Tibial nerve (tissue), 4 donors: ENCODE measurements around the gene TNRC18. TPM values are rescaled to one million over a fixed set of nuclear protein-coding genes. Genes with fewer than 3 reads are reported as not detected.

Experiments
- DNase-seq, 2 donors: peaks; one replicate each; pipeline ENCODE4 v3.0.0-alpha.2; 2019; ENCODE audit warnings: low spot score in 2 of 2
- H3K27ac ChIP-seq, 4 donors: fragments of 200-600 bp; sonication (generic) in 3 of 4; one replicate each; pipeline ENCODE4 v1.5.1; 2017 to 2019; ENCODE audit warnings: mild to moderate bottlenecking in 1 of 4
- H3K27me3 ChIP-seq, 2 donors: fragments of 200-600 bp; sonication (generic) in 1 of 2; one replicate each; pipeline versions ENCODE4 v1.5.1 to v1.6.0; 2017 to 2019
- H3K36me3 ChIP-seq, 3 donors: fragments of 200-600 bp; sonication (generic); one replicate each; pipeline ENCODE4 v1.5.1; 2018 to 2019
- H3K4me1 ChIP-seq, 4 donors: fragments of 200-600 bp; sonication (generic) in 3 of 4; one replicate each; pipeline ENCODE4 v1.5.1; 2017 to 2019
- H3K4me3 ChIP-seq, 4 donors: fragments of 200-600 bp; sonication (generic) in 3 of 4; one replicate each; pipeline ENCODE4 v1.5.1; 2017 to 2019; ENCODE audit warnings: mild to moderate bottlenecking in 1 of 4, moderate library complexity in 1 of 4
- H3K9me3 ChIP-seq, 4 donors: fragments of 200-600 bp; sonication (generic) in 3 of 4; one replicate each; pipeline ENCODE4 v1.5.1; 2017 to 2019
- CTCF ChIP-seq, 5 experiments: fragments of 200-600 bp in 3 of 5; fragments of 450-650 bp in 2 of 5; sonication (generic) in 3 of 5; IDR thresholded peaks; one replicate each; pipeline ENCODE4 v1.5.1; 2016 to 2019; ENCODE audit warnings: antibody characterized with exemption in 5 of 5, mild to moderate bottlenecking in 3 of 5, moderate library complexity in 2 of 5
- EP300 ChIP-seq, 2 donors: sonication (generic); formaldehyde crosslinking; IDR thresholded peaks; one replicate each; pipeline ENCODE4 v1.6.1; 2017; ENCODE audit warnings: antibody characterized with exemption in 2 of 2, mild to moderate bottlenecking in 1 of 2
- POLR2A ChIP-seq, 2 donors: fragments of 450-650 bp; IDR thresholded peaks; one replicate each; pipeline ENCODE4 v1.6.1; 2017; ENCODE audit warnings: antibody characterized with exemption in 2 of 2, mild to moderate bottlenecking in 2 of 2, moderate library complexity in 2 of 2
- WGBS, 2 donors: methylation state at CpG; one replicate each; pipeline ENCODE4 v1.1.5; 2018; 5-methylcytosine and 5-hydroxymethylcytosine counted together
- total RNA-seq, 4 donors: library from RNA; depleted of rRNA; stranded (reverse); fragments of >200 nt; gene quantifications; one replicate each; pipeline ENCODE4 v1.1.0, GENCODE V29; 2016

The TNRC18 gene
- total RNA-seq, 4 donors from 2014 or later: 76.9 to 241 (median 147) TPM

- no peak overlapping the region for H3K27ac ChIP-seq
Measured at GRCh38 chr7:5300366-5300765, 123.3 kb downstream of the TNRC18 start.

GRCh38 chr7:5296611-5297226 lies 126.9 kb downstream of the TNRC18 start:
- no peaks in the 10 kb centered on the region for H3K36me3 ChIP-seq
- peaks cover 0 to 12% (median 0%) of the 10 kb centered on the region in 4 donors for H3K9me3 ChIP-seq
- H3K27me3 ChIP-seq: peaks cover 0 to 25% of the 10 kb centered on the region in 2 donors
- 21 to 31% methylated on average over 7 to 33 of the region's 48 CpGs for WGBS, 2 donors
- TF ChIP-seq EP300 (IDR thresholded peaks at IDR 0.05) (no peak), POLR2A (IDR thresholded peaks at IDR 0.05) (no peak), CTCF (IDR thresholded peaks at IDR 0.05) (no peak)
- H3K4me1 ChIP-seq: peaks cover 0 to 6% (median 0%) of the 10 kb centered on the region in 4 donors
- no peak overlapping the region for H3K27ac ChIP-seq
- no peak overlapping the region for H3K4me3 ChIP-seq
- DNase-seq: no peak

More at GRCh38 chr7:5300366-5300765, 123.3 kb downstream of the TNRC18 start:
- Histone ChIP-seq H3K9me3 (no peaks in the 10 kb centered on the region), H3K4me1 (peaks cover 0 to 6% (median 0%) of the 10 kb centered on the region in 4 donors), H3K4me3 (no peak overlapping the region), H3K27me3 (peaks cover 0 to 25% of the 10 kb centered on the region in 2 donors), H3K36me3 (no peaks in the 10 kb centered on the region)
- TF ChIP-seq EP300 (IDR thresholded peaks at IDR 0.05): no peak
- no peak for TF ChIP-seq CTCF (IDR thresholded peaks at IDR 0.05)
- TF ChIP-seq POLR2A (IDR thresholded peaks at IDR 0.05): no peak
- DNase-seq: no peak
- WGBS, 2 donors: 91 to 94% methylated on average over 24 of the region's 24 CpGs

DNA sequence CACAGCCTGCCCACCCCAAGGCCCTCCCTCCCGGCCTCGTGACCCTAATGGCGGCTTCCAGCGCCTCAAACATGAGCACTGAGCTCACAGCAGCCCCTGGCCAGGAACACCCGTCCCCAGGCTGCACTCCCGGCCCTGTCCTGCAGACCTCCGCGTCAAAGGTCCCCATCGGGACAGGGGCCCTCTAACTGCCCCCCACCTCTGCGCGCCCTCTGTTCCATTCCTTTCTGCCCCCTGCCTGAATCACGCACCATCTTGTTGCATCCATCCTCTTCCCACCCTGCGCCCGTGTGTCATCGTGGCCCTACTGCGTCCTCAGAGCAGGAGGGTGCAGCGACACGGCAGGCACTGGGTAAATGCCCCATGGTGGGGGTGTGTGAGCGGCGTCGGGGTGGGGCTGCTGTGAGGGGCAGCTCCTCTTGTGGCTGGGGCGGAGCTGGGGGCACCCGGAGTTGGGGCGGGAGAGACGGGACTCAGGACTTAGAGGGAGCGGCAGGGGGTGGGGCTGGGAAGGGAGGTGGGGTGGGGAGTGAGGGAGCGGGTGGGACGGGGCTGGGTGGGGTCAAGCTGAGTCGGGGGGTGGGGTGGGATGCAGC lies 127.5 kb downstream of the TNRC18 start:
- Histone ChIP-seq H3K4me1 (peaks cover 0 to 6% (median 0%) of the 10 kb centered on the region in 4 donors), H3K4me3 (no peak overlapping the region), H3K36me3 (no peaks in the 10 kb centered on the region), H3K9me3 (peaks cover 0 to 12% (median 0%) of the 10 kb centered on the region in 4 donors), H3K27me3 (peaks cover 0 to 25% of the 10 kb centered on the region in 2 donors), H3K27ac (no peak overlapping the region)
- 37 to 41% methylated on average over 23 to 28 of the region's 29 CpGs for WGBS, 2 donors
- TF ChIP-seq EP300 (IDR thresholded peaks at IDR 0.05) (no peak), CTCF (IDR thresholded peaks at IDR 0.05) (no peak), POLR2A (IDR thresholded peaks at IDR 0.05) (no peak)
- DNase-seq: no peak

- TF ChIP-seq EP300 (IDR thresholded peaks at IDR 0.05) (no peak), CTCF (IDR thresholded peaks at IDR 0.05) (no peak), POLR2A (IDR thresholded peaks at IDR 0.05) (no peak)
- no peak for DNase-seq
- peaks cover 0 to 25% of the 10 kb centered on the region in 2 donors for H3K27me3 ChIP-seq
- WGBS, 2 donors: 75 to 79% methylated on average over 26 to 33 of the region's 33 CpGs
- no peak overlapping the region for H3K27ac ChIP-seq
- peaks cover 0 to 6% (median 0%) of the 10 kb centered on the region in 4 donors for H3K4me1 ChIP-seq
- H3K9me3 ChIP-seq: peaks cover 0 to 12% (median 0%) of the 10 kb centered on the region in 4 donors
- no peak overlapping the region for H3K4me3 ChIP-seq
- H3K36me3 ChIP-seq: no peaks in the 10 kb centered on the region
Measured at GRCh38 chr7:5295039-5296014, 128.3 kb downstream of the TNRC18 start.
